Aorta (tissue), 5 donors: Measurements from ENCODE around the gene PMEPA1. TPM values are rescaled to one million over a fixed set of nuclear protein-coding genes. Genes with fewer than 3 reads are reported as not detected.

Source experiments
- ATAC-seq: fragments of 200-7000 bp; cut with Tn5 transposase; one replicate; pipeline ENCODE4 v1.9.1; 2022; ENCODE audit warnings: moderate library complexity; ENCODE audit not compliant: low FRiP score
- DNase-seq, 2 donors: peaks; one replicate each; pipeline ENCODE4 v3.0.0-alpha.2; 2020
- H3K27ac ChIP-seq, 2 donors: one replicate each; pipeline ENCODE4 v1.5.1; 2013; ENCODE audit warnings: low read length in 2 of 2, mild to moderate bottlenecking in 2 of 2, moderate library complexity in 2 of 2, control low read depth in 1 of 2, inconsistent platforms in 1 of 2, low read depth in 1 of 2
- H3K27me3 ChIP-seq, 2 donors: one replicate each; pipeline ENCODE4 v1.6.1; 2013; ENCODE audit warnings: control low read depth in 1 of 2, low read length in 1 of 2, mild to moderate bottlenecking in 1 of 2, moderate library complexity in 1 of 2; ENCODE audit not compliant: insufficient read depth in 2 of 2, control insufficient read depth in 1 of 2
- H3K36me3 ChIP-seq, 2 donors: one replicate each; pipeline ENCODE4 v1.6.1; 2013; ENCODE audit warnings: control low read depth in 1 of 2, low read length in 1 of 2, mild to moderate bottlenecking in 1 of 2; ENCODE audit not compliant: insufficient read depth in 2 of 2, control insufficient read depth in 1 of 2
- H3K4me1 ChIP-seq, 2 donors: one replicate each; pipeline ENCODE4 v1.6.1; 2013; ENCODE audit warnings: low read length in 2 of 2, control low read depth in 1 of 2, mild to moderate bottlenecking in 1 of 2, moderate library complexity in 1 of 2; ENCODE audit not compliant: insufficient read depth in 2 of 2, control insufficient read depth in 1 of 2
- H3K4me3 ChIP-seq, 2 donors: one replicate each; pipeline ENCODE4 v1.5.1; 2013; ENCODE audit warnings: low read length in 2 of 2, control low read depth in 1 of 2, mild to moderate bottlenecking in 1 of 2
- H3K9me3 ChIP-seq: one replicate; pipeline ENCODE4 v1.6.1; 2013; ENCODE audit warnings: mild to moderate bottlenecking, low read length; ENCODE audit not compliant: control insufficient read depth
- WGBS, 2 donors: extraction: QIAGEN DNeasy Blood & Tissue Kit; methylation state at CpG; one replicate each; pipeline ENCODE4 v1.1.7; 2013; 5-methylcytosine and 5-hydroxymethylcytosine counted together
- intact Hi-C, 2 donors: fragments of 100-400 bp; cut with DNase I; formaldehyde crosslinking; loops; one replicate each; pipeline versions ENCODE4 v1.14.2 to v1.15.0; 2022
- polyA plus RNA-seq, 2 donors: library from polyadenylated mRNA; stranded (reverse); fragments of 200-250 nt; gene quantifications; one replicate each; pipeline ENCODE4 v1.2.3, GENCODE V29; 2013
- total RNA-seq, 2 donors: library from RNA; stranded (reverse); fragmentation: NEBNext Ultra II Directional; extraction: Animal tissue kit (Norgen Biotek cat#: 25700); gene quantifications; one replicate each; pipeline ENCODE4 v1.2.1, GENCODE V29; 2021
- donor health status: healthy with polysubstance abuse.
- donor health status: Bipolar disorder and iron deficiency.
- donor health status: DM: no; HTN: no; CAD: no.
- donor health status: DM: no; HTN: no; CAD: no.
- donor health status: DM: yes; HTN: yes; CAD: no.

The PMEPA1 gene
- total and polyA plus RNA-seq, 4 donors, result 31.4 to 188 (median 107) TPM

- WGBS, 2 donors, result 86 to 90% methylated on average over 8 of the region's 8 CpGs
- Histone ChIP-seq H3K9me3 (no peaks in the 10 kb centered on the region), H3K27ac (no peak overlapping the region), H3K4me3 (no peak overlapping the region), H3K36me3 (no peaks in the 10 kb centered on the region), H3K4me1 (no peaks in the 10 kb centered on the region), H3K27me3 (no peaks in the 10 kb centered on the region)
- no peak for DNase-seq
- no peak for ATAC-seq
- intact Hi-C loops, result no loop called here
Observed at GRCh38 chr20:57609842-57610167, 100.0 kb downstream of the PMEPA1 start.

- H3K4me1 ChIP-seq, result no peaks in the 10 kb centered on the region
- H3K27ac ChIP-seq, result no peak overlapping the region
- H3K36me3 ChIP-seq, result no peaks in the 10 kb centered on the region
- ATAC-seq (peak; percentile 17), DNase-seq (peak in 1 of 2 donors; percentile 19)
- H3K4me3 ChIP-seq, result no peak overlapping the region
- WGBS, 2 donors, result 86 to 87% methylated on average over 16 of the region's 16 CpGs
- H3K27me3 ChIP-seq, result no peaks in the 10 kb centered on the region
- no peaks in the 10 kb centered on the region for H3K9me3 ChIP-seq
- intact Hi-C loops, result no loop called here
Observed at GRCh38 chr20:57609086-57609841, 100.6 kb downstream of the PMEPA1 start.

- intact Hi-C loops, result no loop called here
- DNase-seq (peak in 1 of 2 donors; percentile 10), ATAC-seq (no peak)
- Histone ChIP-seq H3K27me3 (no peaks in the 10 kb centered on the region), H3K27ac (no peak overlapping the region), H3K4me3 (no peak overlapping the region), H3K36me3 (no peaks in the 10 kb centered on the region), H3K9me3 (no peaks in the 10 kb centered on the region), H3K4me1 (no peaks in the 10 kb centered on the region)
- 78 to 83% methylated on average over 7 of the region's 7 CpGs for WGBS, 2 donors
Observed at GRCh38 chr20:57608516-57608915, 101.3 kb downstream of the PMEPA1 start.

GRCh38 chr20:57605878-57606277 is 103.9 kb downstream of the PMEPA1 start:
- intact Hi-C loops, result no loop called here
- no peak for ATAC-seq
- H3K36me3 ChIP-seq, result no peaks in the 10 kb centered on the region

GRCh38 chr20:57605045-57605444 is 104.8 kb downstream of the PMEPA1 start:
- DNase-seq (no peak), ATAC-seq (no peak)
- no peaks in the 10 kb centered on the region for H3K36me3 ChIP-seq
- H3K4me1 ChIP-seq, result no peaks in the 10 kb centered on the region
- no peaks in the 10 kb centered on the region for H3K9me3 ChIP-seq
- no peaks in the 10 kb centered on the region for H3K27me3 ChIP-seq
- WGBS, 2 donors, result 87 to 89% methylated on average over 5 of the region's 5 CpGs
- no peak overlapping the region for H3K27ac ChIP-seq
- intact Hi-C loops, result no loop called here
- H3K4me3 ChIP-seq, result no peak overlapping the region

More at GRCh38 chr20:57605878-57606277, 103.9 kb downstream of the PMEPA1 start:
- no peak overlapping the region for H3K4me3 ChIP-seq
- H3K9me3 ChIP-seq, result no peaks in the 10 kb centered on the region
- no peaks in the 10 kb centered on the region for H3K4me1 ChIP-seq
- H3K27ac ChIP-seq, result no peak overlapping the region
- H3K27me3 ChIP-seq, result no peaks in the 10 kb centered on the region
- no peak for DNase-seq
- 87 to 88% methylated on average over 5 of the region's 5 CpGs for WGBS, 2 donors

GRCh38 chr20:57603120-57603519 is 106.7 kb downstream of the PMEPA1 start:
- Histone ChIP-seq H3K4me3 (no peak overlapping the region), H3K27me3 (no peaks in the 10 kb centered on the region), H3K36me3 (no peaks in the 10 kb centered on the region), H3K4me1 (no peaks in the 10 kb centered on the region), H3K9me3 (no peaks in the 10 kb centered on the region), H3K27ac (no peak overlapping the region)
- intact Hi-C loops, result no loop called here
- WGBS, 2 donors, result 94 to 96% methylated on average over 10 of the region's 10 CpGs
- no peak for DNase-seq
- ATAC-seq, result no peak

- intact Hi-C loops, result no loop called here
- no peaks in the 10 kb centered on the region for H3K36me3 ChIP-seq
- H3K4me1 ChIP-seq, result no peaks in the 10 kb centered on the region
- no peak for ATAC-seq
- H3K27me3 ChIP-seq, result no peaks in the 10 kb centered on the region
- no peak for DNase-seq
- H3K4me3 ChIP-seq, result no peak overlapping the region
- H3K9me3 ChIP-seq, result no peaks in the 10 kb centered on the region
- H3K27ac ChIP-seq, result no peak overlapping the region
- WGBS, 2 donors, result 93 to 95% methylated on average over 5 of the region's 5 CpGs
Observed at GRCh38 chr20:57601737-57602136, 108.1 kb downstream of the PMEPA1 start.

GRCh38 chr20:57601211-57601570 is 108.6 kb downstream of the PMEPA1 start:
- no peak overlapping the region for H3K27ac ChIP-seq
- DNase-seq (no peak), ATAC-seq (no peak)
- WGBS, 2 donors, result 84 to 89% methylated on average over 2 of the region's 2 CpGs
- no peaks in the 10 kb centered on the region for H3K4me1 ChIP-seq
- no peaks in the 10 kb centered on the region for H3K36me3 ChIP-seq
- H3K9me3 ChIP-seq, result no peaks in the 10 kb centered on the region
- intact Hi-C loops, result no loop called here
- H3K4me3 ChIP-seq, result no peak overlapping the region
- H3K27me3 ChIP-seq, result no peaks in the 10 kb centered on the region

GRCh38 chr20:57600320-57601210 is 109.2 kb downstream of the PMEPA1 start:
- 91 to 96% methylated on average over 13 of the region's 13 CpGs for WGBS, 2 donors
- no peak overlapping the region for H3K4me3 ChIP-seq
- intact Hi-C loops, result no loop called here
- no peaks in the 10 kb centered on the region for H3K4me1 ChIP-seq
- ATAC-seq (no peak), DNase-seq (peak in 1 of 2 donors; percentile 33)
- no peaks in the 10 kb centered on the region for H3K9me3 ChIP-seq
- no peaks in the 10 kb centered on the region for H3K27me3 ChIP-seq
- H3K27ac ChIP-seq, result no peak overlapping the region
- no peaks in the 10 kb centered on the region for H3K36me3 ChIP-seq
